WTC11 (cell line): ENCODE measurements around the gene SLC7A7. TPM values are rescaled to one million over a fixed set of nuclear protein-coding genes. Genes with fewer than 3 reads are reported as not detected.
"Not testable (repeated sequence)": the region's sequence is repeated elsewhere in the genome, so short reads cannot be mapped to it uniquely, and the experiment has no call there.

ENCODE experiments used
- ATAC-seq: fragments of 200-7000 bp; cut with Tn5 transposase; 2 replicates; pipeline ENCODE4 v1.10.0; 2021; ENCODE audit warnings: mild to moderate bottlenecking, moderate library complexity
- CTCF ChIA-PET: fragments of 300-600 bp; sonication (Branson Sonifier 250); formaldehyde crosslinking; loops from one replicate; lab custom pipeline; 2021; ENCODE audit warnings: antibody characterized with exemption; lab: Charles Lee
- POLR2A ChIA-PET: fragments of 350-600 bp; sonication (Branson Sonifier 250); formaldehyde crosslinking; loops from one replicate; lab custom pipeline; 2021; ENCODE audit warnings: antibody characterized with exemption; lab: Charles Lee
- DNase-seq: peaks from one replicate; pipeline ENCODE4 v3.0.0; 2021; ENCODE audit warnings: low spot score
- H3K27ac Mint-ChIP-seq: 2 replicates; pipeline ENCODE4 v1.8.0; 2021; ENCODE audit warnings: mixed read lengths
- H3K27me3 Mint-ChIP-seq: 2 replicates; pipeline ENCODE4 v1.8.0; 2021; ENCODE audit warnings: low read depth, mild to moderate bottlenecking, moderate library complexity, mixed read lengths
- H3K36me3 Mint-ChIP-seq: 2 replicates; pipeline ENCODE4 v1.8.0; 2021; ENCODE audit warnings: mixed read lengths
- H3K4me1 Mint-ChIP-seq: 2 replicates; pipeline ENCODE4 v1.8.0; 2022; ENCODE audit warnings: mixed read lengths
- H3K4me3 Mint-ChIP-seq: 2 replicates; pipeline ENCODE4 v1.8.0; 2021; ENCODE audit warnings: mild to moderate bottlenecking, moderate library complexity, mixed read lengths
- H3K9me3 Mint-ChIP-seq: 2 replicates; pipeline ENCODE4 v1.8.0; 2021; ENCODE audit warnings: mixed read lengths
- GABPB1 ChIP-seq: sonication (generic); formaldehyde crosslinking; IDR thresholded peaks from 2 replicates; pipeline ENCODE4 v1.8.1; 2023; ENCODE audit warnings: mild to moderate bottlenecking, missing genetic modification reagents
- GTF2I ChIP-seq: fragments of 250-450 bp; sonication (Bioruptor Pico); conservative IDR thresholded peaks from 2 replicates; pipeline ENCODE4 v1.4.0; 2021; ENCODE audit warnings: mild to moderate bottlenecking
- JUN ChIP-seq: sonication (generic); formaldehyde crosslinking; IDR thresholded peaks from 2 replicates; pipeline ENCODE4 v1.8.0; 2023; ENCODE audit warnings: mild to moderate bottlenecking, missing genetic modification reagents
- ZBTB21 ChIP-seq: sonication (generic); formaldehyde crosslinking; IDR thresholded peaks from 2 replicates; pipeline ENCODE4 v1.8.1; 2023; ENCODE audit warnings: mild to moderate bottlenecking, missing genetic modification reagents, borderline replicate concordance
- ZNF423 ChIP-seq: fragments of 250-450 bp; sonication (Bioruptor Pico); IDR thresholded peaks from 2 replicates; pipeline ENCODE4 v2.1.2; 2022; ENCODE audit warnings: mild to moderate bottlenecking, moderate library complexity
- total RNA-seq: library from RNA; stranded (reverse); gene quantifications from 3 replicates; pipeline ENCODE4 v1.2.3, GENCODE V29; 2021
- TF ChIP-seq, protein P1 (sequence below): fragments of 250-450 bp; sonication (Bioruptor Pico); IDR thresholded peaks from 2 replicates; pipeline ENCODE4 v2.1.2; 2022; ENCODE audit warnings: mild to moderate bottlenecking, moderate library complexity
- TF ChIP-seq, protein P2 (sequence below): sonication (generic); formaldehyde crosslinking; IDR thresholded peaks from 2 replicates; pipeline ENCODE4 v1.8.0; 2022; ENCODE audit warnings: mild to moderate bottlenecking, missing genetic modification reagents
- TF ChIP-seq, protein P3 (sequence below): sonication (generic); formaldehyde crosslinking; IDR thresholded peaks from 2 replicates; pipeline ENCODE4 v1.8.0; 2022; ENCODE audit warnings: mild to moderate bottlenecking, missing genetic modification reagents
- TF ChIP-seq, protein P4 (sequence below): sonication (generic); formaldehyde crosslinking; IDR thresholded peaks from 2 replicates; pipeline ENCODE4 v1.8.0; 2023; ENCODE audit warnings: missing genetic modification reagents, mild to moderate bottlenecking, borderline replicate concordance
- TF ChIP-seq, protein P5 (sequence below): sonication (generic); formaldehyde crosslinking; IDR thresholded peaks from 2 replicates; pipeline ENCODE4 v1.8.0; 2022; ENCODE audit warnings: missing genetic modification reagents
- TF ChIP-seq, protein P6 (sequence below): fragments of 200-600 bp; IDR thresholded peaks from 2 replicates; pipeline ENCODE4 v1.8.0; 2022; ENCODE audit warnings: antibody characterized with exemption
- TF ChIP-seq, protein P7 (sequence below): sonication (generic); formaldehyde crosslinking; IDR thresholded peaks from 2 replicates; pipeline ENCODE4 v1.8.1; 2023; ENCODE audit warnings: mild to moderate bottlenecking, moderate library complexity, missing genetic modification reagents

SLC7A7 gene
- total RNA-seq, 1 experiment from 2014 or later: 4.3 TPM

DNA sequence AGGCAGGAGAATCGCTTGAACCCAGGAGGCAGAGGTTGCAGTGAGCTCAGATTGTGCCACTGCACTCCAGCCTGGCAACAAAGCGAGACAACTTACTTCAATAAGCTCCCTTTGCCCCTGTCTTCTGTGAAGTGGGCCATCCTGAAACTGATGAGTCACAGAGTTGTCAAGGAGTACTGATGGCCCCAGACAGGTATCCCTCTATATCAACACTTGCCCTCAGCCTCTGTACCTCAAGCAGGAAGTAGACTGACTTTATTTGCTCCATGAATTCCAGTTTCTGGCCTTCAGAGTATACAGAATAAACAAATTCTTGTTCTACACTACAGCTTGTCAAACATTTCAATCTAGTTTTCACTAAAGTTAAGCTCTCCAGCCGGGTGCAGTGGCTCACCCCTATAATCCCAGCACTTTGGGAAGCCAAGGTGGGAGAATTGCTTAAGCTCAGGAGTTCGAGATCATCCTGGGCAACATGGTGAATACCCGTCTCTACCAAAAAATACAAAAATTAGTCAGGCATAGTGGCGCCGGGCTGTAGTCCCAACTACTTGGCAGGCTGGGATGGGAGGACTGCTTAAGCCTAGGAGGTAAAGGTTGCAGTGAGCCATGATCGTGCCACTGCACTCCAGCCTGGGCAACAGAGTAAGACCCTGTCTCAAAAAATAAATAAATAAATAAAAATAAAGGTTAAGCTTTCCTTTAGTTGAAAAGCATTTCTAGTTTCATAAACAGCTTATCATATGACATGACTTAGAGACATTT lies 39.9 kb upstream of the SLC7A7 start (continued):
- TF ChIP-seq, protein P1, sequence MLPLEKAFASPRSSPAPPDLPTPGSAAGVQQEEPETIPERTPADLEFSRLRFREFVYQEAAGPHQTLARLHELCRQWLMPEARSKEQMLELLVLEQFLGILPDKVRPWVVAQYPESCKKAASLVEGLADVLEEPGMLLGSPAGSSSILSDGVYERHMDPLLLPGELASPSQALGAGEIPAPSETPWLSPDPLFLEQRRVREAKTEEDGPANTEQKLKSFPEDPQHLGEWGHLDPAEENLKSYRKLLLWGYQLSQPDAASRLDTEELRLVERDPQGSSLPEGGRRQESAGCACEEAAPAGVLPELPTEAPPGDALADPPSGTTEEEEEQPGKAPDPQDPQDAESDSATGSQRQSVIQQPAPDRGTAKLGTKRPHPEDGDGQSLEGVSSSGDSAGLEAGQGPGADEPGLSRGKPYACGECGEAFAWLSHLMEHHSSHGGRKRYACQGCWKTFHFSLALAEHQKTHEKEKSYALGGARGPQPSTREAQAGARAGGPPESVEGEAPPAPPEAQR (CRISPR knock-in tag): no peak
- TF ChIP-seq GTF2I (CRISPR knock-in tag) (no peak), ZBTB21 (CRISPR knock-in tag) (no peak), ZNF423 (no peak)

DNA sequence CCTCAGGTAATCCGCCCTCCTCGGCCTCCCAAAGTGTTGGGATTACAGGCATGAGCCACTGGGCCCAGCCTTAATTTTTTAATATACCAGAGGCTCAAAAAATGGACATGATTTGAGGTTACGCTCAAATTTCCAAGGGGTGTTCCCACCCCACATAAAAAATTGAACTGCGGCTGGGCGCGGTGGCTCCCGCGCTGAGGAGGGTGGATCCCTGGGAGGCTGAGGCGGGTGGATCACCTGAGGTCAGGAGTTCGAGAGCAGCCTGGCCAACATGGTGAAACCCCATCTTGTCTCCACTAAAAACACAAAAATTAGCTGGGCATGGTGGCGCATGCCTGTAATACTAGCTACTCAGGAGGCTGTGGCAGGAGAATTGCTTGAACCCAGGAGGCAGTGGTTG lies 39.1 kb upstream of the SLC7A7 start:
- ChIA-PET POLR2A (interaction anchor here (1.5 kb wide), 1 partner anchor 31 kb away, joined by 7 read pairs; no protein-coding TSS in a partner anchor), CTCF (interaction anchor here (0.8 to 10.1 kb wide), 15 partner anchors 10 to 298 kb away, joined by 3 to 280 read pairs (median 4); partner anchors contain the start of genes LRP10, MMP14, OXA1L and RBM23)
- not testable (repeated sequence) for H3K36me3 Mint-ChIP-seq, H3K4me1 Mint-ChIP-seq, ATAC-seq, H3K27ac Mint-ChIP-seq, DNase-seq, H3K9me3 Mint-ChIP-seq, H3K27me3 Mint-ChIP-seq, H3K4me3 Mint-ChIP-seq

DNA sequence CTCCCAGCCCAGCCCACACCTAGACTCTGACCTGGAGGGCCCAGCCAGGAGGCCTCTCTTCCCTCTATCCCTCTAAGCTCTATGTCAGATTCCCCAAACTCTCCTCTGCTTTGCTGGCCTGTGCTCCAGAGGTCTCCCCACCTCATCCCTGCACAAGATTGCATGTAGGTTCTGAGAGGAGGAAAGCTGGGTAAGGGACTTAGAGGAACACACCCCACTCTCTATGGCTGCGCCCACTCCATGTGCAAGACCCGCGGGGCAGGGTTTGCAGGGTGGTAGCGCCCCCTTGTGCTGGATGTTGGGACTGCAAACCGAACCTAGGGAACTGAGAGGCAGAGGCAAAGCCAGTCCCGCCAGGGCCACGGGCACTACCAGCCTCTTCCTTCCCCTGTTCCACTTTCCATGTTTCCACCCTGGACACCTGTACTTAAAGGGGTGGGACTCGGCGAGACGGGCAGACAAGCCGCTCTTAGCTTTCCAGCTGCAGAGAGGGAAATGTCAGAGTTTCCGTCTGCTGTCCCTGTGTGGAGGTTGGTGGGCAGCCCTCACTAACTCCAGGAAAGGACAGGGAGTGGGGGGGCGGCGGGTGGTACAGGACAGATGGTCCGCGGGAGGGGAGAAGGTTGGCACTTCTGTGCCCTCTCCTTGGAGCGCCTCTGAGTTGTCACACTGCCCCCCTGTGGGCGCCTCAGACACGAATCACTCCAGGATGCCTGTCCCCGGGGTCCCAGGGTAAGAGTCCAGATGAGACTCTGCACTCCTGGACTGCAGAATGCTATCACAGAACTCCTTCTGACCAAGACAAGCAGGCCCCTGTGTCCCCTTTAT lies 37.9 kb upstream of the SLC7A7 start:
- ChIA-PET POLR2A (interaction anchor here (1.0 to 1.4 kb wide), 2 partner anchors 14 to 31 kb away, joined by 4 to 16 read pairs; no protein-coding TSS in a partner anchor), CTCF (interaction anchor here (0.6 to 10.1 kb wide), 42 partner anchors 9 to 372 kb away, joined by 3 to 280 read pairs (median 5); partner anchors contain the start of genes DAD1, LRP10, MMP14 and MRPL52)
- Mint-ChIP-seq H3K4me3 (peak overlapping the region; percentile 68), H3K9me3 (peaks cover 5% of the 10 kb centered on the region; the same call in 1 of the 2 replicates), H3K27ac (peak overlapping the region; percentile 87), H3K4me1 (peaks cover 18% of the 10 kb centered on the region), H3K27me3 (no peaks in the 10 kb centered on the region), H3K36me3 (no peaks in the 10 kb centered on the region)
- ATAC-seq: peak; percentile 85
- peak; percentile 98 for DNase-seq
- TF ChIP-seq, protein P2, sequence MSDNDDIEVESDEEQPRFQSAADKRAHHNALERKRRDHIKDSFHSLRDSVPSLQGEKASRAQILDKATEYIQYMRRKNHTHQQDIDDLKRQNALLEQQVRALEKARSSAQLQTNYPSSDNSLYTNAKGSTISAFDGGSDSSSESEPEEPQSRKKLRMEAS (CRISPR knock-in tag): peak; percentile 68; the same call in 1 of the 2 replicates
- TF ChIP-seq, protein P3, sequence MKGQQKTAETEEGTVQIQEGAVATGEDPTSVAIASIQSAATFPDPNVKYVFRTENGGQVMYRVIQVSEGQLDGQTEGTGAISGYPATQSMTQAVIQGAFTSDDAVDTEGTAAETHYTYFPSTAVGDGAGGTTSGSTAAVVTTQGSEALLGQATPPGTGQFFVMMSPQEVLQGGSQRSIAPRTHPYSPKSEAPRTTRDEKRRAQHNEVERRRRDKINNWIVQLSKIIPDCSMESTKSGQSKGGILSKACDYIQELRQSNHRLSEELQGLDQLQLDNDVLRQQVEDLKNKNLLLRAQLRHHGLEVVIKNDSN: no peak
- TF ChIP-seq, protein P4, sequence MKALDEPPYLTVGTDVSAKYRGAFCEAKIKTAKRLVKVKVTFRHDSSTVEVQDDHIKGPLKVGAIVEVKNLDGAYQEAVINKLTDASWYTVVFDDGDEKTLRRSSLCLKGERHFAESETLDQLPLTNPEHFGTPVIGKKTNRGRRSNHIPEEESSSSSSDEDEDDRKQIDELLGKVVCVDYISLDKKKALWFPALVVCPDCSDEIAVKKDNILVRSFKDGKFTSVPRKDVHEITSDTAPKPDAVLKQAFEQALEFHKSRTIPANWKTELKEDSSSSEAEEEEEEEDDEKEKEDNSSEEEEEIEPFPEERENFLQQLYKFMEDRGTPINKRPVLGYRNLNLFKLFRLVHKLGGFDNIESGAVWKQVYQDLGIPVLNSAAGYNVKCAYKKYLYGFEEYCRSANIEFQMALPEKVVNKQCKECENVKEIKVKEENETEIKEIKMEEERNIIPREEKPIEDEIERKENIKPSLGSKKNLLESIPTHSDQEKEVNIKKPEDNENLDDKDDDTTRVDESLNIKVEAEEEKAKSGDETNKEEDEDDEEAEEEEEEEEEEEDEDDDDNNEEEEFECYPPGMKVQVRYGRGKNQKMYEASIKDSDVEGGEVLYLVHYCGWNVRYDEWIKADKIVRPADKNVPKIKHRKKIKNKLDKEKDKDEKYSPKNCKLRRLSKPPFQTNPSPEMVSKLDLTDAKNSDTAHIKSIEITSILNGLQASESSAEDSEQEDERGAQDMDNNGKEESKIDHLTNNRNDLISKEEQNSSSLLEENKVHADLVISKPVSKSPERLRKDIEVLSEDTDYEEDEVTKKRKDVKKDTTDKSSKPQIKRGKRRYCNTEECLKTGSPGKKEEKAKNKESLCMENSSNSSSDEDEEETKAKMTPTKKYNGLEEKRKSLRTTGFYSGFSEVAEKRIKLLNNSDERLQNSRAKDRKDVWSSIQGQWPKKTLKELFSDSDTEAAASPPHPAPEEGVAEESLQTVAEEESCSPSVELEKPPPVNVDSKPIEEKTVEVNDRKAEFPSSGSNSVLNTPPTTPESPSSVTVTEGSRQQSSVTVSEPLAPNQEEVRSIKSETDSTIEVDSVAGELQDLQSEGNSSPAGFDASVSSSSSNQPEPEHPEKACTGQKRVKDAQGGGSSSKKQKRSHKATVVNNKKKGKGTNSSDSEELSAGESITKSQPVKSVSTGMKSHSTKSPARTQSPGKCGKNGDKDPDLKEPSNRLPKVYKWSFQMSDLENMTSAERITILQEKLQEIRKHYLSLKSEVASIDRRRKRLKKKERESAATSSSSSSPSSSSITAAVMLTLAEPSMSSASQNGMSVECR: no peak
- TF ChIP-seq, protein P5, sequence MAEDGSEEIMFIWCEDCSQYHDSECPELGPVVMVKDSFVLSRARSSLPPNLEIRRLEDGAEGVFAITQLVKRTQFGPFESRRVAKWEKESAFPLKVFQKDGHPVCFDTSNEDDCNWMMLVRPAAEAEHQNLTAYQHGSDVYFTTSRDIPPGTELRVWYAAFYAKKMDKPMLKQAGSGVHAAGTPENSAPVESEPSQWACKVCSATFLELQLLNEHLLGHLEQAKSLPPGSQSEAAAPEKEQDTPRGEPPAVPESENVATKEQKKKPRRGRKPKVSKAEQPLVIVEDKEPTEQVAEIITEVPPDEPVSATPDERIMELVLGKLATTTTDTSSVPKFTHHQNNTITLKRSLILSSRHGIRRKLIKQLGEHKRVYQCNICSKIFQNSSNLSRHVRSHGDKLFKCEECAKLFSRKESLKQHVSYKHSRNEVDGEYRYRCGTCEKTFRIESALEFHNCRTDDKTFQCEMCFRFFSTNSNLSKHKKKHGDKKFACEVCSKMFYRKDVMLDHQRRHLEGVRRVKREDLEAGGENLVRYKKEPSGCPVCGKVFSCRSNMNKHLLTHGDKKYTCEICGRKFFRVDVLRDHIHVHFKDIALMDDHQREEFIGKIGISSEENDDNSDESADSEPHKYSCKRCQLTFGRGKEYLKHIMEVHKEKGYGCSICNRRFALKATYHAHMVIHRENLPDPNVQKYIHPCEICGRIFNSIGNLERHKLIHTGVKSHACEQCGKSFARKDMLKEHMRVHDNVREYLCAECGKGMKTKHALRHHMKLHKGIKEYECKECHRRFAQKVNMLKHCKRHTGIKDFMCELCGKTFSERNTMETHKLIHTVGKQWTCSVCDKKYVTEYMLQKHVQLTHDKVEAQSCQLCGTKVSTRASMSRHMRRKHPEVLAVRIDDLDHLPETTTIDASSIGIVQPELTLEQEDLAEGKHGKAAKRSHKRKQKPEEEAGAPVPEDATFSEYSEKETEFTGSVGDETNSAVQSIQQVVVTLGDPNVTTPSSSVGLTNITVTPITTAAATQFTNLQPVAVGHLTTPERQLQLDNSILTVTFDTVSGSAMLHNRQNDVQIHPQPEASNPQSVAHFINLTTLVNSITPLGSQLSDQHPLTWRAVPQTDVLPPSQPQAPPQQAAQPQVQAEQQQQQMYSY (CRISPR knock-in tag): peak; percentile 40; the same call in 1 of the 2 replicates
- TF ChIP-seq, protein P6, sequence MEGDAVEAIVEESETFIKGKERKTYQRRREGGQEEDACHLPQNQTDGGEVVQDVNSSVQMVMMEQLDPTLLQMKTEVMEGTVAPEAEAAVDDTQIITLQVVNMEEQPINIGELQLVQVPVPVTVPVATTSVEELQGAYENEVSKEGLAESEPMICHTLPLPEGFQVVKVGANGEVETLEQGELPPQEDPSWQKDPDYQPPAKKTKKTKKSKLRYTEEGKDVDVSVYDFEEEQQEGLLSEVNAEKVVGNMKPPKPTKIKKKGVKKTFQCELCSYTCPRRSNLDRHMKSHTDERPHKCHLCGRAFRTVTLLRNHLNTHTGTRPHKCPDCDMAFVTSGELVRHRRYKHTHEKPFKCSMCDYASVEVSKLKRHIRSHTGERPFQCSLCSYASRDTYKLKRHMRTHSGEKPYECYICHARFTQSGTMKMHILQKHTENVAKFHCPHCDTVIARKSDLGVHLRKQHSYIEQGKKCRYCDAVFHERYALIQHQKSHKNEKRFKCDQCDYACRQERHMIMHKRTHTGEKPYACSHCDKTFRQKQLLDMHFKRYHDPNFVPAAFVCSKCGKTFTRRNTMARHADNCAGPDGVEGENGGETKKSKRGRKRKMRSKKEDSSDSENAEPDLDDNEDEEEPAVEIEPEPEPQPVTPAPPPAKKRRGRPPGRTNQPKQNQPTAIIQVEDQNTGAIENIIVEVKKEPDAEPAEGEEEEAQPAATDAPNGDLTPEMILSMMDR: peak; percentile 100
- TF ChIP-seq ZNF423 (peak; percentile 53; the same call in 1 of the 2 replicates), GABPB1 (CRISPR knock-in tag) (peak; percentile 90), JUN (CRISPR knock-in tag) (no peak)
- TF ChIP-seq, protein P7, sequence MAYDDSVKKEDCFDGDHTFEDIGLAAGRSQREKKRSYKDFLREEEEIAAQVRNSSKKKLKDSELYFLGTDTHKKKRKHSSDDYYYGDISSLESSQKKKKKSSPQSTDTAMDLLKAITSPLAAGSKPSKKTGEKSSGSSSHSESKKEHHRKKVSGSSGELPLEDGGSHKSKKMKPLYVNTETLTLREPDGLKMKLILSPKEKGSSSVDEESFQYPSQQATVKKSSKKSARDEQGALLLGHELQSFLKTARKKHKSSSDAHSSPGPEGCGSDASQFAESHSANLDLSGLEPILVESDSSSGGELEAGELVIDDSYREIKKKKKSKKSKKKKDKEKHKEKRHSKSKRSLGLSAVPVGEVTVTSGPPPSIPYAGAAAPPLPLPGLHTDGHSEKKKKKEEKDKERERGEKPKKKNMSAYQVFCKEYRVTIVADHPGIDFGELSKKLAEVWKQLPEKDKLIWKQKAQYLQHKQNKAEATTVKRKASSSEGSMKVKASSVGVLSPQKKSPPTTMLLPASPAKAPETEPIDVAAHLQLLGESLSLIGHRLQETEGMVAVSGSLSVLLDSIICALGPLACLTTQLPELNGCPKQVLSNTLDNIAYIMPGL: peak; percentile 93
